ENCODE data around the gene PLEKHA7. TPM values are rescaled to one million over a fixed set of nuclear protein-coding genes. Genes with fewer than 3 reads are reported as not detected.
A peak's percentile ranks its signal among the peaks of the same experiment; 100 is the strongest.

PLEKHA7 gene
- total and polyA plus RNA-seq, 2 of the 13 experiments (the other 11 are each of a cell fraction or from before 2014, with no cell fraction given) = 17.5 to 18.7 TPM

GRCh38 chr11:17014321-17014832, at the start of gene PLEKHA7 (continued):
- TF ChIP-seq, protein P1, sequence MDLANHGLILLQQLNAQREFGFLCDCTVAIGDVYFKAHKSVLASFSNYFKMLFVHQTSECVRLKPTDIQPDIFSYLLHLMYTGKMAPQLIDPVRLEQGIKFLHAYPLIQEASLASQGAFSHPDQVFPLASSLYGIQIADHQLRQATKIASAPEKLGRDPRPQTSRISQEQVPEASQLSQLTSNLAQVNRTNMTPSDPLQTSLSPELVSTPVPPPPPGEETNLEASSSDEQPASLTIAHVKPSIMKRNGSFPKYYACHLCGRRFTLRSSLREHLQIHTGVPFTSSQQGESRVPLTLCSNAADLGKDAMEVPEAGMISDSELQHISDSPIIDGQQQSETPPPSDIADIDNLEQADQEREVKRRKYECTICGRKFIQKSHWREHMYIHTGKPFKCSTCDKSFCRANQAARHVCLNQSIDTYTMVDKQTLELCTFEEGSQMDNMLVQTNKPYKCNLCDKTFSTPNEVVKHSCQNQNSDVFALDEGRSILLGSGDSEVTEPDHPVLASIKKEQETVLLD (CRISPR knock-in tag; IDR thresholded peaks at IDR 0.05; ENCODE audit: low read depth) = peak; percentile 33
- TF ChIP-seq HNF4G (IDR thresholded peaks at IDR 0.05; ENCODE audit: borderline replicate concordance, low read depth, low read length) (peak; percentile 71; the same call in 1 of the 2 replicates), HNF4G (CRISPR knock-in tag; IDR thresholded peaks at IDR 0.05; ENCODE audit: borderline replicate concordance, low read depth) (no peak), NRL (CRISPR knock-in tag; IDR thresholded peaks at IDR 0.05; ENCODE audit: borderline replicate concordance) (no peak), POLR2A (IDR thresholded peaks at IDR 0.05; ENCODE audit: insufficient read depth in 1 of 2, low read depth in 2 of 2, low read length in 2 of 2) (peak; percentile 50 to 64), EP300 (IDR thresholded peaks at IDR 0.05; ENCODE audit: low read depth in 2 of 2, low read length in 2 of 2) (no peak), EP300 (CRISPR knock-in tag; IDR thresholded peaks at IDR 0.05; ENCODE audit: borderline replicate concordance) (no peak), ZNF574 (CRISPR knock-in tag; IDR thresholded peaks at IDR 0.05) (peak; percentile 7; the same call in 1 of the 2 replicates), KLF9 (CRISPR knock-in tag; IDR thresholded peaks at IDR 0.05; ENCODE audit: low read depth) (no peak), MXI1 (IDR thresholded peaks at IDR 0.05; ENCODE audit: borderline replicate concordance, low read depth, low read length) (peak; percentile 32; the same call in 1 of the 3 replicates), ZNF142 (CRISPR knock-in tag; IDR thresholded peaks at IDR 0.05) (no peak; the same call in 1 of the 2 replicates), SKI (IDR thresholded peaks at IDR 0.05; ENCODE audit: partially characterized antibody) (peak; percentile 82), E2F2 (CRISPR knock-in tag; IDR thresholded peaks at IDR 0.05; ENCODE audit: borderline replicate concordance) (no peak)
- TF ChIP-seq, protein P2, sequence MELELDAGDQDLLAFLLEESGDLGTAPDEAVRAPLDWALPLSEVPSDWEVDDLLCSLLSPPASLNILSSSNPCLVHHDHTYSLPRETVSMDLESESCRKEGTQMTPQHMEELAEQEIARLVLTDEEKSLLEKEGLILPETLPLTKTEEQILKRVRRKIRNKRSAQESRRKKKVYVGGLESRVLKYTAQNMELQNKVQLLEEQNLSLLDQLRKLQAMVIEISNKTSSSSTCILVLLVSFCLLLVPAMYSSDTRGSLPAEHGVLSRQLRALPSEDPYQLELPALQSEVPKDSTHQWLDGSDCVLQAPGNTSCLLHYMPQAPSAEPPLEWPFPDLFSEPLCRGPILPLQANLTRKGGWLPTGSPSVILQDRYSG (CRISPR knock-in tag; IDR thresholded peaks at IDR 0.05) = no peak
- TF ChIP-seq, protein P3, sequence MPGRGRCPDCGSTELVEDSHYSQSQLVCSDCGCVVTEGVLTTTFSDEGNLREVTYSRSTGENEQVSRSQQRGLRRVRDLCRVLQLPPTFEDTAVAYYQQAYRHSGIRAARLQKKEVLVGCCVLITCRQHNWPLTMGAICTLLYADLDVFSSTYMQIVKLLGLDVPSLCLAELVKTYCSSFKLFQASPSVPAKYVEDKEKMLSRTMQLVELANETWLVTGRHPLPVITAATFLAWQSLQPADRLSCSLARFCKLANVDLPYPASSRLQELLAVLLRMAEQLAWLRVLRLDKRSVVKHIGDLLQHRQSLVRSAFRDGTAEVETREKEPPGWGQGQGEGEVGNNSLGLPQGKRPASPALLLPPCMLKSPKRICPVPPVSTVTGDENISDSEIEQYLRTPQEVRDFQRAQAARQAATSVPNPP (CRISPR knock-in tag; IDR thresholded peaks at IDR 0.05) = 0 out of 2 replicates have a peak, but pooled peaks have one; percentile 16
